Caki2 (cell line): ENCODE data around the gene FGD3. TPM values are rescaled to one million over a fixed set of nuclear protein-coding genes. Genes with fewer than 3 reads are reported as not detected.
"Not testable (repeated sequence)": the region's sequence is repeated elsewhere in the genome, so short reads cannot be mapped to it uniquely, and the experiment has no call there.

Experiments
- DNase-seq: peaks from one replicate; pipeline ENCODE4 v3.0.0-alpha.2; 2015; ENCODE audit warnings: low read depth
- in situ Hi-C: cut with HindIII; loops from 2 replicates; pipeline ENCODE4 v1.10.0; 2016; ENCODE audit warnings: low sequenced_read_pairs, low pct_unique_long_range_greater_than_20kb, mixed read lengths
- total RNA-seq: library from RNA; depleted of rRNA; stranded (reverse); fragments of >200 nt; shearing (Covaris generic); gene quantifications from 2 replicates; pipeline ENCODE4 v1.2.3, GENCODE V29; 2014; ENCODE audit warnings: low replicate concordance; rRNA removed

FGD3 gene, protein sequence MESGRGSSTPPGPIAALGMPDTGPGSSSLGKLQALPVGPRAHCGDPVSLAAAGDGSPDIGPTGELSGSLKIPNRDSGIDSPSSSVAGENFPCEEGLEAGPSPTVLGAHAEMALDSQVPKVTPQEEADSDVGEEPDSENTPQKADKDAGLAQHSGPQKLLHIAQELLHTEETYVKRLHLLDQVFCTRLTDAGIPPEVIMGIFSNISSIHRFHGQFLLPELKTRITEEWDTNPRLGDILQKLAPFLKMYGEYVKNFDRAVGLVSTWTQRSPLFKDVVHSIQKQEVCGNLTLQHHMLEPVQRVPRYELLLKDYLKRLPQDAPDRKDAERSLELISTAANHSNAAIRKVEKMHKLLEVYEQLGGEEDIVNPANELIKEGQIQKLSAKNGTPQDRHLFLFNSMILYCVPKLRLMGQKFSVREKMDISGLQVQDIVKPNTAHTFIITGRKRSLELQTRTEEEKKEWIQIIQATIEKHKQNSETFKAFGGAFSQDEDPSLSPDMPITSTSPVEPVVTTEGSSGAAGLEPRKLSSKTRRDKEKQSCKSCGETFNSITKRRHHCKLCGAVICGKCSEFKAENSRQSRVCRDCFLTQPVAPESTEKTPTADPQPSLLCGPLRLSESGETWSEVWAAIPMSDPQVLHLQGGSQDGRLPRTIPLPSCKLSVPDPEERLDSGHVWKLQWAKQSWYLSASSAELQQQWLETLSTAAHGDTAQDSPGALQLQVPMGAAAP
- total RNA-seq = 0.96 TPM in 1 of 2 replicates, not detected in the other

DNA sequence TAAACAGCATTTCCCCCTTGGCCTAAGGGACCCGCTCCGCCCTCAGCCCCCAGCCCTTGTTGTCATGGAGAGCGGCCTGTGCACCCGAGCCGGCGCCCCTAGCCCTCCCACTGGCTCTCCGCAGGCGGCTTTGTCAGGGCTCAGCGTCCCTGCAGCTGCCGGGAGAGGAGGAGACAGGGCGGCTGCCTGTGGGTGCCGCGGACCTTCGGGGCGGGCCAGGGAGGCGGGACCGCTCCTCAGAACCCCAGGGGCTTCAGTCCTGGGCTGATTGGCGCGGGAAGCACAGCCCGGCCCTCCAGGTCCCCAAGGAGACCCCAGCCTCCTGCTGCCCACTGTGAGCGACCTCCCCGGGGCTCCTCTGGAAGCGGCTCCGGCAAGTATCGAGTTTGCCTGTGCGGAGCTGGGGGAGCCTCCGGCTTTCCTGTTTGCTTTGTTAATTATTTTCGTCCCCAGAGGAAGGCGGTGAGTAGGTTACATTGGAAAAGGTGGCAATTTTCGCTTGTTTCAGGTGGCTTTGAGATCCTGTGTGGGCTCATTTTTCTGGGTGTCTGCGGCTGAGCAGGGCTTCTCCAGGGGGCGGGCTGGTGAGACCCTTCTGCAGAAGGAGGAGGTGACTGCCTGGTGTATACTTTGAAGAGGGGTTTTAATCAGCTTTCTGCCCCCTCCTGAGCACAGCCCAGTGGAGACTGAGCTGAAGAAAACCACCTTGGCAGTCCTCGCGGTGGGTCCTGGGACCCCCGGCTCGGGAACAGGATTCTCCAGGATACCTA lies at the start of gene FGD3:
Gene FGD3 (plus strand): TSS at position 256 of the 770 bp plus-strand sequence. CDS start 28,734 bp downstream, outside the sequence.
- in situ Hi-C loops = no loop called here

DNA sequence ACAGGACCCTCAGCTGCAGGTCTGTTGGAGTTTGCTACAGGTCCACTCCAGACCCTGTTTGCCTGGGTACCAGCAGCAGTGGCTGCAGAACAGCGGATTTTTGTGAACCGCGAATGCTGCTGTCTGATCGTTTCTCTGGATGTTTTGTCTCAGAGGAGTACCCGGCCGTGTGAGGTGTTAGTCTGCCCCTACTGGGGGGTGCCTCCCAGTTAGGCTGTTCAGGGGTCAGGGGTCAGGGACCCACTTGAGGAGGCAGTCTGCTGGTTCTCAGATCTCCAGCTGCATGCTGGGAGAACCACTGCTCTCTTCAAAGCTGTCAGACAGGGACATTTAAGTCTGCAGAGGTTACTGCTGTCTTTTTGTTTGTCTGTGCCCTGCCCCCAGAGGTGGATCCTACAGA lies 42.2 kb upstream of the FGD3 start:
- in situ Hi-C loops, DNase-seq: not testable (repeated sequence)

More for the DNA sequence above, at the start of gene FGD3:
- DNase-seq = no peak

DNA sequence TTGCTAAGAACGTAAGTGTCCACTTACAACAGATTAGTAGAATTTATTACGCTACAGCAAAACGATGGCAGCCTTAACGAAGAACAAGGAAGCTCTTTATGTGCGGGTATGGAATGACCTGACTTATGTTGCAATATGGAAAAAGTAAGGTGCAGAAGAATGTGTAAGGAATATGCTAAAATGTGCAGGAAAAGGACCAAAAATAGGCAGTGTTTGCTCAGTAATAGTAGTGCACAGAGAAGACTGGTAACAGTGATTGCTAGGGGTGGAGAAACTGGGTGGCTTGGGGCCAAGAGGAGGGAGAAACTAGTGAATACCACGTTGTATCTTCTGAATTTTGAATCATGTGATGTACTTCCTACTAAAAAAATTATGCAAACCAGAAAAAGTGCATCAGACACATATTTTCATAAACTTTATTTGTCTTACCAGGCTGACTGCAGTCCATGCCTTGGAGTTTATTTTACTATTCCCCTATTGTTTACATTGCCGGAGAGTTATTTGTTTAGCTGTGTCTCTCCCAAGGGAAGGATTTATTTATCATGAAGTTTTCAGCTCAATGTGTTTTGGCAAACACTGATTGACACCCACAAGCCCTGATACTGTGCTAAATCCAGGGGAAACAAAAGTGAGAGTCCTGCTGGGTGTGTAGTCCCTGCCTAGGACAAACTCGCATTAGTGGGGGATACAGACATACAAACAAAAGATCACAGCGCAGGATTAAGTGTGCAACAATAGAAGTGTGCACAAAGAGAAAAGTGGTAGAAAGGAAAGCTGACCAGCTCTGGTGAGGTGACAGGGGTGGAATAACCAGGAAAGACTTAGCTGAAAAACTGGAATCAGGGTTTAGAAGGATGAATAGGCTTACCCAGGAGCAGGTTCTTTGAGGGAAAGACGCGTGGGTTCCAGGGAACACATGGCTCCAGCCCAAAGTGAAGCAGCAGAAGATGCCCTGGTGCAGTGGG lies 35.5 kb upstream of the FGD3 start:
- DNase-seq = no peak
- in situ Hi-C loops = no loop called here

DNA sequence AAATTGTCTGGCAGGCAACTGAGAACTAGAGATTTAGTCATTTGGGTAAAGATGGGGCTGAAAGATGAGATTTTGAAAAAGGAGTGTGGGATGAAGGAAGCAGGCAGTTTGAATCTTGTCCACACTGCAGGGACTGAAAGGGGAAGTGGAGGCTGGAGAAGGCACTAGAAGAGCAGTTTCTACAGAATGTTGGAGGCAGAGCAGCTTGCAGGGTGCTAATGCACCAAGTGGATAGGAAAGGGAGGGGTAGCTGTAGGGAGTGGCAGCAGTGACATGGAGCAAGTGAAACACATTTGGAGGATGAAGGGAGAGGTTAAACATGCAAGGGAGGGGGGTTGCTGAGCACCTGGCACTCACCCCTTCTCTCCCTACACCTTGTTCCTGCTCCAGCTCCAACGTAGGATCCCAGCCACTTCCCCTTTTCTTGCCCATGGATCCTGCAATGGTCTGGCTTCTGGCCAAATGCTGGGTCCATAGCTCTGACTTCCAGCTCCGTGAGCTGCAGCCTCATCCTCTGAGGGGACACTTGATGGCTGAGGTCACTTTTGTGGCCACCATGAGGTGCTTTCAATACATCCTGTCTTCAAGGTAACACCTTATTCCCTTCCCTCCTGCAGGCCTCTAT lies 30.0 kb upstream of the FGD3 start:
- no peak for DNase-seq
- in situ Hi-C loops = no loop called here

DNA sequence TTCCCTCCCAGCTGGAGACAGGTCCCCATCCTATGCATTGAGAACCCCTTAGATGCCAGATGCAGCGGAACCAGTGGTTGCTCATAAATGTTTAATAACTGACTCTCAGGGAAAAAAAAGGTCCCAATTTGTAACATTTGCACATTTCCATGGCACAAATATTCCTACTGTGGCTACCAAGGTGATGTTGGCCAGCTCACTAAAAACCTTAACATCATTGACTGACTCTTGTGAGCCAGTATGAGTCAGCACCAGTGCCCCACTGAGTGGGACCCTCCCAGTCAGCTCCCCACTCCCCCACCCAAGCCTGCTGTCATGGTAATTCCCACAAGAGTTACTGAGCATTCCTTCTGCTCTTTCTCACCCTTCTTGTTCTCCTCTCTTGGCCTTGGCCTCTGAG lies 26.9 kb upstream of the FGD3 start:
- in situ Hi-C loops = no loop called here
- DNase-seq = no peak

DNA sequence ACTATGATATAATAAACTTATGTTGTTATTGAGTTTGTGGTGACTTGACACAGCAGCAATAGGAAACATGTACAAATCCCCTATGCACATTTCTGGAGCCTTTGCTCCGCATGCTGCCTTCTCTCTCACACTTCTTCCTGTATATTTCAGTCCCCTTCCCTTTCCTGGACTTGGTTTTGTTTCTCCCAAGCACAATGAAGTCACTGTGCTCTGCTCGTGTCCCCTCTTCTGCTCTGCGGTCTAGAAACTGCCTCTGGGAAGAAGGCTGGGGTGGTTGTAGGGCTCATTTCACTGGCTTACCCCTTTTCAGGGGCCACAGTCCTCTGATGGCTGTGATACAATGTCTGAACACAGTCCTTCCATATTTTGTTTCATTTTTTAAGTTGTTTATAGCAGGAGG lies 15.7 kb upstream of the FGD3 start:
- DNase-seq = no peak
- in situ Hi-C loops = no loop called here

DNA sequence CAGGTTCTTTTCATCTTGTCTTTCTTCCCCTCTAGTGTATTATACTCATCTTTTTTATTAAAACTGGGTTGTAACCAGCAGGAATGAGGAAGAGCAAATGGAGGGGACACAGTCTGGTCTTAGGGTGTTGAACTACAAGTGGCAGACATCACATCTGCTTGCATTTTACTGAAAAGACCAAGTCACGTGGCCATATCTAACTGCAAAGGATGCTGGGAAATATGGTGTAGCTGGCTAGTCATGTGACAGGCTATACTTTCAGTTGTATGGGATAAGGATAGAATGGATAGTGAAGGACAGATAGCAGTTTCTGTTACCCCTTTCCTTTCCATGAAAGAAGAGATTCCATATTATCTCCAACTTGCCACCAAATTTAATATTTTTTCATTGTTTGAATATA lies 13.0 kb upstream of the FGD3 start:
- in situ Hi-C loops = no loop called here
- no peak for DNase-seq

DNA sequence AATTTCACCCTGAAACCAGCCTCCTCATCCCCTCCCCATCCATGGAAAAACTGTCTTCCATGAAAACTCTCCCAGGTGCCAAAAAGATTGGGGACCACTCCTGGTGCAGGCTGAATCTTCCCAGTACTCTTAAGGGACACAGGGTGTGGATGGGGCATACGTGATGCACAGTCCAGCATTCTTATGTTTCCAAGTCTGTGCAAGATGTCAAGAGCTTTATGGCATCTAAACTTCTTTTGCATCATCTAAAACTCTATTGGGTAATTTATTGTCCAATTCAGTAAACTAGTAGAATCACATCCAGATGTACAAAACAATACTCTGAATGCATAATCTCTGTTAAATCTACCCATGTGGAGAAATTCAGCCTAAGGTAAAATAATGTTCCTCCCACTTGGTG lies 9.3 kb upstream of the FGD3 start:
- DNase-seq = no peak
- in situ Hi-C loops = no loop called here

DNA sequence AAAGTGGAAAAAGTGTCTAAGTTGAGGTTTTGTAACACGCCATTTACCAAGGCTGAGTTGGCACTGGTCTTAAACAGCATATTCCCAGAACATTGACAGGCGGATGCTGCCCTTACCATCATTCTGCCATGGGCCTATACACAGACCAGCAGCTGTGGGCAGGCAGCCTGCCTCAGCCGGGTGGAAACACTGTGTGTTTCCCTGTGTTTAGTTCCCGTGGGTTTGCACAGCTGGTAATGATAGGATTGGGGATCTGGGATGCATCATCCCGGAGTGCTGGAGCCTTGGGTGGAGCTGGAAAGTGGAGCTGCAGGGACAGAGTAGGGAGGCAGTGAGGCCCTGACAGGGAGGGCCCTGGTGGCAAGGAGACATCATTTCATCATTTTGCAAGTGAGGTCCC lies 5.5 kb upstream of the FGD3 start:
- in situ Hi-C loops = no loop called here
- no peak for DNase-seq

DNA sequence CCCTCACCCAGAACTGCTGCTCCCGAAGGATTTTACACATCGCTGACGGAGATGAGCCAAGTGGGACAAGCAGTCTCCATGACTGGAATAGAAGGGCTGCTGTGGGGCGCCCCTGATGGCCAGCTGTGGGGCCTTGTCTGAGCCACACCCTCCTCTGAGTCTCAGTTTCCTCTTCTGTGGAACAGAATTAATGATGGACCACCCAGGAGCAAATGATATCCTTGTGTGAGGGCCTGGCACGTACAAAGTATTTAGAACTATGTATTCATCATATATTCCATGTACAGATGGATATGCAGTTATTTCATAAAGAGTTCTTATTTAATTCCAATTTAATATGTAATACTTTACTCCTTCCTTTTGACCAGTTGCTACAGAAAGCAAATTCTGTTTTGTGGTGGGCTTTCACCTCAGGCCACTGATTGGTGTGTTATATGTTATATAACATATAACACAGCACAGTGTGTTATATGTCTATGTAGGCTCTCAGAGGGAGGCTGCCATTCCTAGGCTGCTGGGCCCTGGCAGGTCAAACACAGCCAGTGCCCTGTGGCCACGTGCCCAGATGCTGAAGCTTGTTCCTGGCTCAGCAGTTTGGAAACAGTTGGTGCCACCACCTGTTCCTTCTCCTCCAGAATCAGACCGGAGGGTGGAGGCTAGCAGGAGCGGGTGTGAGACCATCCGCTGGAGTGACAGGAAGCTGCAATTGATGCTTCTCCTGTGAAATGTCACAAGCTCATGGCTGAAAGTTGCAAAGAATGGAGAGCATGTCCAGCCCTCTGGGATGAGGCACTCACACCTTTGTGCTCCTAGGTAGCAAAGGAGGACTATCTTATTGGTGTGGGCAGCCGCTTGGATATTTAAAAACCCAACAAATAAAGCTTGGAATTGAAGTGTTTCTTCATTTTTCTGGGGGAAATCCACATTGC lies 4.4 kb upstream of the FGD3 start:
- in situ Hi-C loops = no loop called here
- DNase-seq = no peak

DNA sequence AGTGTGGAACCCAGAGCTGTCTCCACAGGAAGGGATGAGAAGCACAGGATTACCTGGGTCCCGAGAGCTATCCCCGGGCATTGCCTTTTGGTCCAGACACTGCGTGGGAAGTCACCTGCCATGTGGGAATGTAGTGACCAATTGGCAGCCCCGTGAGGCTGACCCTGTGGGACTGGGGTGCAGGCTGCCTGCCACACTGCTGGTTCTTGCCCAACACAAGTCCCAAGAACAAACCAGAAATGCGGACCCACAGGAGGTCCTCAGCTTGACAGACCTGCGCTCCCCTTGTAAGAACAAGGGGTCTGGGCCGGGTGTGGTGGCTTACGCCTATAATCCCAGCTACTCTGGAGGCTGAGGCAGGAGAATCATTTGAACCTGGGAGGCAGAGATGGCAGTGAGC lies 2.4 kb upstream of the FGD3 start:
- in situ Hi-C loops = no loop called here
- DNase-seq = no peak

DNA sequence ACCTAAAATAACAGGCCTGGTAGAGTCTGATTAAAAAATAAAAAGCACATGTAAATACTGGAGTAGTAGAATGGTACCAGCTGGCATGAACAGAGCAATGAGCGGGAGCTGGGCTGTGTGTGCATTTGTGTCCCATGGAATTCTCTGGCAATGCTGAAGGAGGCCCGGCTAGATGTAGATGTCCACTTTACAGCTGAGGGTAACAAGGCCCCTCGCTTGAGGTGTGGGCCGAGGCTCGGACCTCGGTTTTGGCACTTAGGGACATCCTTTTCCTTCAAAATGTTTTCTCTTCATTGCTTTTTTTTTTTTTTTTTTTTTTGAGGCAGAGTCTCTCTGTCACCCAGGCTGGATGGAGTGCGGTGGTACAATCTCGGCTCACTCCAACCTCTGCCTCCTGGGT lies 1.5 kb upstream of the FGD3 start:
- in situ Hi-C loops = no loop called here
- DNase-seq = no peak

DNA sequence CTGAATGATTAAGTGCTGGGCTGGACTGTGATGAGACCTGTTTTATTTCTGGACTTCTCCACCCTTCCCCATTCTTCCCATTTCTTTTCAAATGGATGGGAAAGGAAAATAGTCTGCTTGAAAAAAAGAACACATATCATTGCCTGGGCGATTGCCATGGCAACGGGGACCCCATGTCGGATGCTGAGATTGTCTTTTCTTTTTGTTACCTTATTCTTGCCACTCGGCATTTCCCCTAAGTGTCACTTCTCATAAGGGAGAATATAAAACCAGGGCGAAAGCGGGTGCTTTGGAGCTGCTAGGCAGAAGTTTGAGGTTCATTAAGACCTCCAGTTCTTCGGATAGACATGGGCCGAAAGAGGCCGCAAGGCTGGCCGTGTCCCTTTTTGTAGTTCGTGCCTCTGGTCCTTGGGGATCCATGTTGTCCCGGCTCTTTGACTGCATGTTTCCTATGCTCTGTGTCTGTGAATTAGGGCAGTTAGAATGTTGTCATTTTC lies 763 bp downstream of the FGD3 start:
- no peak for DNase-seq
- in situ Hi-C loops = no loop called here

DNA sequence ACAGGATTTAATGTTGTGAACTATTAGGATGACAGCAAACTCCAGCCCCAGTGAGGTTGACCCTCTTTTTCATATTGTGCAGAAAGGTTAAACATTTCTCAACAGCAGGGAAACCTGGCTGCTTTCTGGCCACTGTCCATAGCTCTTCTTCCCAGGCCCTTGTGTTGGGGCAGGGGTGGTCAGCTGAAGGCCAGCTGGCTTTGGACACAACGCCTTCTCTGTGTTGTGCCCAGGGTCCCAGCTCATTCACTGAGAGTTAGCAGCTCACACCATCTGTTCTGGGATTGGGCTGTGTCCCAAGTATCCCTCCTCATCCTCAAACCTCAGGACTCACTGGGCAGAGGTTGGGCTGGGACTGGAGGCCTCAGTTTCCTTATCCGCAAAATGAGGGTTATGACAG lies 1.3 kb downstream of the FGD3 start:
- in situ Hi-C loops = no loop called here
- DNase-seq = no peak

DNA sequence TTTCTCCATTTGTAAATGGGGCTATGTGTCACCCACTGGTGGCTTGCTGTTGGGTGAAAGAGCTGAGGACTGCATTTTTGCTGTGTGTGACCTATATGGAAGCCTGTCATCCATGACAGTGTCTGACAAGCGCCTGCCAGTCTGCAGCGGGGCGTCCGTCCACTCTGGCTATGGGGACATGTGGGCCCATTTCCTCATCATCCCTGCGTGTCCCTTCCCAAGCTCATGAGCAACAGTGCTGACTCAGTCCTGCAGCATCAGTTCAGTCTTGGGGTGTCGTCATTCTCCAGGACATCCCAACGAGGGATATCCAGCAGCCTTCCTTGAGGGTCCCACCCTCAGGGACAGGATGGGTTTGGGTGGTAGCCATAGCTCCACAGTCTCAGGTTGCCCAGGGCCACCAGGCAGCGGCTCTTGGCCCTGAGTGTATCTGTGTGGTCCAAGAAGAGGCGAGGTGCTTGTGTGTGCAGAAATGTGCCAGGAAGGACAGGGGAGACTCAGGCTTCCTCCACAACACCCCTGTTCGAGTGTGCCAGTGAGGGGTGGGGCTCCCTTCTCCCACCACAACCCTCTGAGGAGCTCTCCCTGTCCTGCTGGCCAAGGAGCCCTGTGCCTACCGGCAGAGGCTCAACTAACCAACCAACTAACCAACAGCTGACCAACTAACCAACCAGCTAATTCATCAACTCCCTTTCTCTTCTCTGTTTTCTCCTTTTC lies 2.1 kb downstream of the FGD3 start:
- in situ Hi-C loops = no loop called here
- no peak for DNase-seq
